Naive thymus-derived CD4-positive, alpha-beta T cell (primary cell): ENCODE results near the gene SNAP23. TPM values are rescaled to one million over a fixed set of nuclear protein-coding genes. Genes with fewer than 3 reads are reported as not detected.
A peak's percentile ranks its signal among the peaks of the same experiment; 100 is the strongest.

Experiments
- ATAC-seq: fragments of 150-1000 bp; cut with Tn5 transposase; 2 replicates; pipeline ENCODE4 v1.10.0; 2021; ENCODE audit warnings: mild to moderate bottlenecking, moderate library complexity
- CTCF ChIA-PET: fragments of 350-600 bp; sonication (Branson Sonifier 250); formaldehyde crosslinking; loops from one replicate; lab custom pipeline; 2021; ENCODE audit warnings: antibody characterized with exemption; lab: Charles Lee
- POLR2A ChIA-PET: fragments of 350-600 bp; sonication (Branson Sonifier 250); formaldehyde crosslinking; loops from one replicate; lab custom pipeline; 2021; ENCODE audit warnings: antibody characterized with exemption, inconsistent platforms; lab: Charles Lee
- DNase-seq, 9 donors: peaks; one replicate each; pipeline versions ENCODE4 v3.0.0 to v3.0.0-alpha.2; 2020 to 2022; ENCODE audit warnings: mixed read lengths in 1 of 9
- H3K27ac ChIP-seq: one replicate; pipeline ENCODE4 v1.7.0; 2013; ENCODE audit warnings: mild to moderate bottlenecking, low read depth, low read length, moderate library complexity
- H3K27me3 ChIP-seq, 2 donors: one replicate each; pipeline ENCODE4 v1.7.0; 2013; ENCODE audit warnings: low read length in 2 of 2, mild to moderate bottlenecking in 2 of 2, moderate library complexity in 2 of 2; ENCODE audit not compliant: control insufficient read depth in 2 of 2, insufficient read depth in 2 of 2
- H3K36me3 ChIP-seq, 3 experiments: 1 replicate in 2 of 3; 2 replicates in 1 of 3; pipeline ENCODE4 v1.7.0; 2013; ENCODE audit warnings: low read length in 3 of 3, mild to moderate bottlenecking in 3 of 3, moderate library complexity in 1 of 3; ENCODE audit not compliant: insufficient read depth in 3 of 3, control insufficient read depth in 2 of 3
- H3K4me1 ChIP-seq, 2 donors: one replicate each; pipeline ENCODE4 v1.7.0; 2013; ENCODE audit warnings: low read length in 2 of 2, mild to moderate bottlenecking in 2 of 2, moderate library complexity in 1 of 2; ENCODE audit not compliant: control insufficient read depth in 2 of 2, insufficient read depth in 2 of 2
- H3K4me3 ChIP-seq: 2 replicates; pipeline ENCODE4 v1.7.0; 2013; ENCODE audit warnings: mild to moderate bottlenecking, low read length
- H3K9me3 ChIP-seq, 3 experiments: 1 replicate in 2 of 3; 2 replicates in 1 of 3; pipeline ENCODE4 v1.7.0; 2013; ENCODE audit warnings: low read length in 3 of 3; ENCODE audit not compliant: control insufficient read depth in 2 of 3
- H3K27ac Mint-ChIP-seq, 9 donors: one replicate each; pipeline ENCODE4 v1.8.0; 2020 to 2022; ENCODE audit warnings: mixed read lengths in 9 of 9, mild to moderate bottlenecking in 8 of 9, moderate library complexity in 5 of 9, inconsistent platforms in 2 of 9
- H3K27me3 Mint-ChIP-seq, 5 donors: one replicate each; pipeline ENCODE4 v1.8.0; 2021 to 2022; ENCODE audit warnings: mixed read lengths in 5 of 5, mild to moderate bottlenecking in 1 of 5
- H3K36me3 Mint-ChIP-seq, 5 donors: one replicate each; pipeline ENCODE4 v1.8.0; 2020 to 2022; ENCODE audit warnings: mixed read lengths in 5 of 5, mild to moderate bottlenecking in 3 of 5, inconsistent platforms in 1 of 5
- H3K4me1 Mint-ChIP-seq, 7 donors: one replicate each; pipeline ENCODE4 v1.8.0; 2020 to 2022; ENCODE audit warnings: mixed read lengths in 7 of 7, mild to moderate bottlenecking in 3 of 7, inconsistent platforms in 1 of 7
- H3K4me3 Mint-ChIP-seq, 10 donors: one replicate each; pipeline ENCODE4 v1.8.0; 2020 to 2022; ENCODE audit warnings: mild to moderate bottlenecking in 10 of 10, mixed read lengths in 10 of 10, moderate library complexity in 6 of 10, inconsistent platforms in 2 of 10
- H3K9me3 Mint-ChIP-seq, 11 donors: one replicate each; pipeline ENCODE4 v1.8.0; 2020 to 2022; ENCODE audit warnings: mixed read lengths in 11 of 11, mild to moderate bottlenecking in 4 of 11, inconsistent platforms in 1 of 11, moderate library complexity in 1 of 11
- intact Hi-C, 2 donors: fragments of 100-400 bp; cut with micrococcal nuclease; formaldehyde crosslinking; loops; one replicate each; pipeline ENCODE4 v1.15.1; 2023
- polyA plus RNA-seq, 2 donors: library from polyadenylated mRNA; unstranded; fragments of 300-500 nt; fragmentation: Illumina TruSeq; gene quantifications; one replicate each; pipeline ENCODE4 v1.2.3, GENCODE V29; 2021
- total RNA-seq, 6 experiments: library from RNA in 5 of 6; stranded (reverse) in 5 of 6; gene quantifications; 1 replicate in 5 of 6; 2 replicates in 1 of 6; pipeline ENCODE4 v1.2.3 and lab custom pipeline; 2021 to 2026

The SNAP23 gene
- total and polyA plus RNA-seq, 7 experiments from 2014 or later: 60.0 to 80.0 (median 70.6) TPM

DNA sequence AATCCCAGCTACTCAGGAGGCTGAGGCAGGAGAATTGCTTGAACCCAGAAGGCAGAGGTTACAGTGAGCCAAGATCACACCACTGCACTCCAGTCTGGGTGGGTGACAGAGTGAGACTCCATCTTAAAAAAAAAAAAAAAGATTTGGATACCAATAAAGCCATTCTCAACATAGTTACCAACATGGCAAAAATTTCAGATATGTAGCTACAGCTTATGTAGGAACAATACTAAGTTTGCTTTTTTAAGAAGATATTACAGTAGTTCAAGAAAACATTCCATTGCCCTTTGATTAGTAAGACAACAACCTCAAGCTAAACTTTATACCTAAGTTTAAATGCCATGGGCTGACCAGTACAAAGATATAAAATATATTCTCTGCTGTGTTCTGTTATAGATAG, 38.9 kb upstream of the SNAP23 start:
- ATAC-seq: no peak
- Histone ChIP-seq H3K36me3 (peaks cover 0 to 10% (median 0%) of the 10 kb centered on the region in 3 experiments), H3K4me3 (no peak overlapping the region), H3K27ac (no peak overlapping the region), H3K9me3 (no peaks in the 10 kb centered on the region), H3K27me3 (no peaks in the 10 kb centered on the region), H3K4me1 (no peaks in the 10 kb centered on the region)
- Mint-ChIP-seq H3K4me3 (no peak overlapping the region), H3K27ac (no peak overlapping the region), H3K36me3 (peaks cover 3 to 19% (median 13%) of the 10 kb centered on the region in 5 donors), H3K4me1 (peaks cover 6 to 28% (median 19%) of the 10 kb centered on the region in 7 donors), H3K27me3 (no peaks in the 10 kb centered on the region), H3K9me3 (no peaks in the 10 kb centered on the region)
- ChIA-PET POLR2A (no interaction called here), CTCF (interaction anchor here (0.7 to 1.0 kb wide), 2 partner anchors 30 to 796 kb away, joined by 4 to 5 read pairs; partner anchors contain the start of gene MGA)
- DNase-seq: no peak
- intact Hi-C loops: no loop called here

DNA sequence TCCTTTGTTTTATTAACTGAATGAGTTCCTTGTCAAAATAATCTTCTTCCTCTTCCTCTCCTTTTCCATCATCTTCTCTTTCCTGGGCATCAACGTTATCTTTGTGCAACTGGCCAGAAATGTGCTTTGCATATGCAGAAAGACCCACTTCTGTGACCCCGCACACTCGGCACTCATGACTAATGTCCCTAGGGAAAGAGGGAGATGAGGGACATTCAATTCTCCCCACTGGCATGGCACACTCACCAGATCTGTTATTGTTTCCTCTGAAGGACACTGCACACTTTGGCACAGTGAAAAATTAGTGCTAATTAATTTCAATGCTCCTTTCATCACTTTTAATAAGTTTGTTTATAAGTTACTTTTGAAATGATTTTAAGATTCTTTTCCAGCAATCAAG, 38.5 kb upstream of the SNAP23 start:
- intact Hi-C loops: no loop called here
- no peaks in the 10 kb centered on the region for H3K27me3 Mint-ChIP-seq
- Histone ChIP-seq H3K4me1 (no peaks in the 10 kb centered on the region), H3K4me3 (no peak overlapping the region), H3K36me3 (peaks cover 0 to 7% (median 0%) of the 10 kb centered on the region in 3 experiments), H3K9me3 (no peaks in the 10 kb centered on the region), H3K27me3 (no peaks in the 10 kb centered on the region), H3K27ac (no peak overlapping the region)
- DNase-seq: no peak
- H3K9me3 Mint-ChIP-seq: no peaks in the 10 kb centered on the region
- H3K27ac Mint-ChIP-seq: peak overlapping the region in 2 of 9 donors; percentile 30 to 71
- H3K4me3 Mint-ChIP-seq: no peak overlapping the region
- ChIA-PET POLR2A (no interaction called here), CTCF (interaction anchor here (0.7 to 1.0 kb wide), 2 partner anchors 30 to 797 kb away, joined by 4 to 5 read pairs; partner anchors contain the start of gene MGA)
- peaks cover 0 to 15% (median 9%) of the 10 kb centered on the region in 5 donors for H3K36me3 Mint-ChIP-seq
- peaks cover 6 to 32% (median 22%) of the 10 kb centered on the region in 7 donors for H3K4me1 Mint-ChIP-seq
- no peak for ATAC-seq

DNA sequence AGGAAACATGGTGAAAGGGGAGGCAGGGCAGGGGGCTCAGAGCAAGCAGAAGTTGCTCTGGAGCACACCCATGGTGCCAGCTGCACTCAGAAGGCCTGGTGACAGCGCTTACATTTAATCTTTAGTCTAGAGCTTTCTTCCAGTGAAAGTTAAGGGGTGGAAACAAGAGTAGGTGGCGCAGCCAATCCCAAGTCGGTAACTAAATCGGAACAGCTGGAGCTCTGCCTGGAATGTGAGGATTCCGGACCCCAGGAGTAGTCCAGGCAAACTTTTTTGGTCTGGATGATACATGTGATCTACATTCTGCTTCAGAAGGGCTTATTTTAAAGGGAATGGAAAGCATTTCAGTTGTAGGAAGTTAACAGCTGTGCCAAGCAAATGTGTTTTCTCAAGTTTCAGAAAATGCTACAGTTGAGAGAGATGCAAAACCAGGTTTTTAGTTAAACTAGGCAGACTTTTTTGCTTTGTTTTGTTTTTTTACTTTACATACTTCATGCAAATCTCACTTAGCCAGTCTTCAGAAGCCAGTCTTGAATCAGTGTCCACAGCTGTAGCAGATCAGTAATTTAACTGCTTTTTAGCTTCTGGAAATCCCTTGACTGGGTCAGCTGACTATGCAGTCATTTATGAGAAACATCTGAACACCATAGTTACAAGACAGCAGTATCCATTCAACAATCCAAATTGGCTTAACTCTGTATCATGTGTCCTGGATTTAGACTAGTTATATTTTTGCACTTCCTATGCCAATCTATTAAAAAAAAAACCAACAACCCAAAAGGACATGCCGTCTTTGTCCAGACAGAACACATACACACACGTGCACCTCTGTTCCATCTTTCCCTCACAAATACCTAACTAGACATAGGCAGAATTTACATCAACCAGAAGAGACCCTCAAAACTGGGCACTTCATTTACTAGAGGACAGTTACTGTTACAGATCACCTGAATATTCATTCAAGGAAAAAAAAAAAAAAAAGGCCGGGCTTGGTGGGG, 37.7 kb upstream of the SNAP23 start:
- H3K4me3 Mint-ChIP-seq: no peak overlapping the region
- H3K36me3 Mint-ChIP-seq: peaks cover 0 to 15% (median 9%) of the 10 kb centered on the region in 5 donors
- CTCF ChIA-PET: interaction anchor here (0.6 kb wide), 2 partner anchors 133 to 413 kb away, joined by 3 to 5 read pairs; no protein-coding TSS in a partner anchor
- Histone ChIP-seq H3K4me1 (no peaks in the 10 kb centered on the region), H3K4me3 (no peak overlapping the region), H3K36me3 (peaks cover 0 to 7% (median 0%) of the 10 kb centered on the region in 3 experiments), H3K9me3 (no peaks in the 10 kb centered on the region), H3K27ac (no peak overlapping the region), H3K27me3 (no peaks in the 10 kb centered on the region)
- no peak for ATAC-seq
- peak overlapping the region in 2 of 9 donors; percentile 30 to 76 for H3K27ac Mint-ChIP-seq
- intact Hi-C loops: no loop called here
- POLR2A ChIA-PET: interaction anchor here (0.6 kb wide), 1 partner anchor 724 kb away, joined by 3 read pairs; no protein-coding TSS in a partner anchor
- H3K9me3 Mint-ChIP-seq: no peaks in the 10 kb centered on the region
- DNase-seq: no peak
- H3K27me3 Mint-ChIP-seq: no peaks in the 10 kb centered on the region
- H3K4me1 Mint-ChIP-seq: peaks cover 6 to 32% (median 22%) of the 10 kb centered on the region in 7 donors

DNA sequence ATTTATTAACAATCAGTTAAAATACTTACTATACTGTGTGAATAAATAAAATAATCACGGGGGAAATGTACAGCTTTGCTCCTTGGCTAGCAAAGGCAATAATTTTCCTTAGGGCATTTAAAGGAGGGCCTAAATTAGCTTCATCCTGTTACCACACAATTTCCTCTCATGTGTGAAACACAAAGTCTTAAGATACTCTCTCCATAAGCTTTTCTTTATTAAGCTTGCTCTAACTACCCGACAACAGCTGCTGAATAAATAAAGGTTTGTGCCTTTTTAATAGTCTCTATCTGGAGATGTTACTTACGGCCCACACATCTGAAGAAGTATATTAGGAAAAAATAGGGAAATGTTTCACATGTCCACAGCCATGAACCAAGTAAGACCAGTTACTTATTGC, 34.2 kb upstream of the SNAP23 start:
- H3K4me1 Mint-ChIP-seq: peaks cover 8 to 32% (median 22%) of the 10 kb centered on the region in 7 donors
- no peak for ATAC-seq
- Histone ChIP-seq H3K4me1 (no peaks in the 10 kb centered on the region), H3K9me3 (no peaks in the 10 kb centered on the region), H3K27me3 (no peaks in the 10 kb centered on the region), H3K4me3 (no peak overlapping the region), H3K27ac (no peak overlapping the region), H3K36me3 (peaks cover 0 to 15% (median 4%) of the 10 kb centered on the region in 3 experiments)
- H3K27me3 Mint-ChIP-seq: no peaks in the 10 kb centered on the region
- intact Hi-C loops: no loop called here
- POLR2A ChIA-PET: interaction anchor here (1.1 to 1.3 kb wide), 2 partner anchors 29 to 30 kb away, joined by 4 read pairs; partner anchors contain the start of gene ZNF106
- H3K9me3 Mint-ChIP-seq: no peaks in the 10 kb centered on the region
- CTCF ChIA-PET: no interaction called here
- H3K4me3 Mint-ChIP-seq: no peak overlapping the region
- peaks cover 0 to 30% (median 13%) of the 10 kb centered on the region in 5 donors for H3K36me3 Mint-ChIP-seq
- no peak overlapping the region for H3K27ac Mint-ChIP-seq
- no peak for DNase-seq

DNA sequence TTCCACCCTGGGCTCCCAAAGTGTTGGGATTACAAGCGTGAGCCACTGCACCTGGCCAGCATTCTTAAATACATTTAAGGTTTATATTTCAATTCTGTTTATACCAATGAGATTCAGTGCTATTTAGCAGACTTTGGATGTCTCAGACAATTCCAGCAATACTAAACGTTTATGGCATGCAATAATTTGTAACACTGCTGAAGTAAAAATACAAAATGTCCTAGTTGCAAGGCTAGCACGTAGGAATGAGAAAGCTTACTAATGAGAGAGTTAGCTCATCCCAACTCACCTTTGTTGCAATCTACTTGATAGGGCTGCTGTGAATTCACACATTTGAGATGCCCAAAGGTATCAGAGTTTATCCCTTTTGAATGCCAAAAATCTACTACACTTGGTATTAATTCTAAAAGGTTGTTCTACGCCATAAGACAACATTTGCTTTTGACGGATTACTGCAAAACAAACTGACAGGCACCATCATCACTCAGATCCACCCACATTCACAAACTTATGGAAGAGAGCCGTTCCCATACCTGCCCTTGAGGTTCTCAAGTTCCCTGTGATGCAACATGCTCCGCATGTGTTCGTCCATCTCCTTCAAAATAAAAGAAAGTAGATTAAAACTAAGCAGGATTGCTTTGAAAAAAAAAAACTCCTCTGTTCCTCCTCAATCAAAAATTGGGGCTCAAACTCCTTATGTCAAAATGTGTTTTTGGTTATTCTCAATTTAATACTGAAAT, 29.7 kb upstream of the SNAP23 start:
- Histone ChIP-seq H3K27me3 (no peaks in the 10 kb centered on the region), H3K9me3 (no peaks in the 10 kb centered on the region), H3K4me1 (no peaks in the 10 kb centered on the region), H3K4me3 (no peak overlapping the region), H3K27ac (no peak overlapping the region), H3K36me3 (peaks cover 4 to 16% (median 6%) of the 10 kb centered on the region in 3 experiments)
- ATAC-seq (no peak), DNase-seq (no peak)
- H3K36me3 Mint-ChIP-seq: peaks cover 0 to 17% (median 10%) of the 10 kb centered on the region in 5 donors
- POLR2A ChIA-PET: no interaction called here
- H3K9me3 Mint-ChIP-seq: no peaks in the 10 kb centered on the region
- peaks cover 3 to 12% (median 10%) of the 10 kb centered on the region in 7 donors for H3K4me1 Mint-ChIP-seq
- no peaks in the 10 kb centered on the region for H3K27me3 Mint-ChIP-seq
- CTCF ChIA-PET: no interaction called here
- intact Hi-C loops: no loop called here
- no peak overlapping the region for H3K27ac Mint-ChIP-seq
- H3K4me3 Mint-ChIP-seq: no peak overlapping the region

- Histone ChIP-seq H3K36me3 (peaks cover under 1 to 11% (median 8%) of the 10 kb centered on the region in 3 experiments), H3K4me3 (no peak overlapping the region), H3K9me3 (no peaks in the 10 kb centered on the region), H3K27ac (no peak overlapping the region), H3K27me3 (no peaks in the 10 kb centered on the region), H3K4me1 (no peaks in the 10 kb centered on the region)
- no peaks in the 10 kb centered on the region for H3K9me3 Mint-ChIP-seq
- H3K4me1 Mint-ChIP-seq: peaks cover 5 to 29% (median 12%) of the 10 kb centered on the region in 7 donors
- intact Hi-C loops: loop anchor here (1.0 to 5.0 kb wide), 4 partner anchors 179 to 482 kb away; partner anchors contain the start of genes GANC (in 2 of the 2) and TMEM87A (in 2 of the 2)
- POLR2A ChIA-PET: no interaction called here
- H3K27me3 Mint-ChIP-seq: no peaks in the 10 kb centered on the region
- H3K36me3 Mint-ChIP-seq: peaks cover 4 to 16% (median 5%) of the 10 kb centered on the region in 5 donors
- DNase-seq: no peak
- H3K4me3 Mint-ChIP-seq: no peak overlapping the region
- CTCF ChIA-PET: interaction anchor here (0.6 to 1.6 kb wide), 2 partner anchors 16 to 1707 kb away, joined by 3 to 5 read pairs; partner anchors contain the start of gene GCHFR
- ATAC-seq: no peak
- peak overlapping the region in 1 of 9 donors; percentile 8 for H3K27ac Mint-ChIP-seq
Measured at GRCh38 chr15:42471002-42471401, 24.4 kb upstream of the SNAP23 start.
